ENCODE results near the gene FLNB.

- no peak for TF ChIP-seq CTCF (IDR thresholded peaks at IDR 0.05)
- TF ChIP-seq POLR2A (IDR thresholded peaks at IDR 0.05) = no peak
- no peak for TF ChIP-seq POLR2AphosphoS5 (IDR thresholded peaks at IDR 0.05)
- no peak for TF ChIP-seq EP300 (IDR thresholded peaks at IDR 0.05)
Observed at GRCh38 chr3:58084788-58085543, 76.7 kb downstream of the FLNB start.
